ENCODE data around the gene TMEM131. TPM values are rescaled to one million over a fixed set of nuclear protein-coding genes. Genes with fewer than 3 reads are reported as not detected.

TMEM131 gene
- total RNA-seq, 3 donors from 2014 or later: 58.3 to 110 (median 67.7) TPM

DNA sequence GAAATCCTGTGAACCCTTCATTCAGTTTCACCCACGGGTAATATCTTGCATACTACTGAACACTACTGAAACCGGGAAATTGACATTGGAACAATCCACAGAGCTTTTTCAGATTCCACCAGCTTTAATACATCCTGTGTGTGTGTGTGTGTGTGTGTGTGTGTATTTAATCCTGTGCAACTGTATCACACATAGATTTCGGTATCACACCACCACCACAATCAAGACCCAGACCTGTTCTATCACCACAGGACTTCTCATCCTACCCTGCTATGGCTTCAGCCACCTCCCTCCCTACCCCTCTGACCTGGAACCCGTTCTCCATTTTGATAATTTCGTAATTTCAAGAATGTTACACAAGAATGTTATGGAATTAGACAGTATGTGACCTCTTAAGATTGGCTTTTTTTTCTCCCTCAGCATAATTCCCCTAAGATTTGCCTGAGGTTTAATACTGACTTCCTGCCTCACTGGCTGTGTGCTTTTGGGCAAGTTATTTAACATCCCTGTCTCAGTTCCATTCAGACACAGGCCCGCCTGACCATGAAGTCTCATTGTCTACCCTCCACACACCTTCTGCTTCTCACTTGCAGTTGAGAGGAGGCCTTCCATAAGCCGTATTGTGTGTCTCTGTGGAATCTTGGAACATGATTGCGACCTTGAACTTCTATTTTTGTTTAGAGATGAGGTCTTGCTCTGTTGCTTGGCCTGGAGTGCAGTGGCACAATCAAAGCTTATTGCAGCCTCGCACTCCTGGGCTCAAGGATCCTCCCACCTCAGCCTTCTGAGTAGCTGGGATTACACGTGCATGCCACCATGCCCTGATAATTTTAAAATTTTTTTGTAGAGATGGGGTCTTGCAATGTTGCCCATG, 14.4 kb upstream of the TMEM131 start:
- TF ChIP-seq, protein P1, sequence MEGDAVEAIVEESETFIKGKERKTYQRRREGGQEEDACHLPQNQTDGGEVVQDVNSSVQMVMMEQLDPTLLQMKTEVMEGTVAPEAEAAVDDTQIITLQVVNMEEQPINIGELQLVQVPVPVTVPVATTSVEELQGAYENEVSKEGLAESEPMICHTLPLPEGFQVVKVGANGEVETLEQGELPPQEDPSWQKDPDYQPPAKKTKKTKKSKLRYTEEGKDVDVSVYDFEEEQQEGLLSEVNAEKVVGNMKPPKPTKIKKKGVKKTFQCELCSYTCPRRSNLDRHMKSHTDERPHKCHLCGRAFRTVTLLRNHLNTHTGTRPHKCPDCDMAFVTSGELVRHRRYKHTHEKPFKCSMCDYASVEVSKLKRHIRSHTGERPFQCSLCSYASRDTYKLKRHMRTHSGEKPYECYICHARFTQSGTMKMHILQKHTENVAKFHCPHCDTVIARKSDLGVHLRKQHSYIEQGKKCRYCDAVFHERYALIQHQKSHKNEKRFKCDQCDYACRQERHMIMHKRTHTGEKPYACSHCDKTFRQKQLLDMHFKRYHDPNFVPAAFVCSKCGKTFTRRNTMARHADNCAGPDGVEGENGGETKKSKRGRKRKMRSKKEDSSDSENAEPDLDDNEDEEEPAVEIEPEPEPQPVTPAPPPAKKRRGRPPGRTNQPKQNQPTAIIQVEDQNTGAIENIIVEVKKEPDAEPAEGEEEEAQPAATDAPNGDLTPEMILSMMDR (IDR thresholded peaks at IDR 0.05): no peak
- DNase-seq: no peak
- no peak overlapping the region for H3K4me3 ChIP-seq
- no peaks in the 10 kb centered on the region for H3K9me3 ChIP-seq
- H3K4me1 ChIP-seq (ENCODE audit: low read depth): no peaks in the 10 kb centered on the region
- ATAC-seq: no peak
- intact Hi-C loops (cut with DNase I, micrococcal nuclease): no loop called here
- no peaks in the 10 kb centered on the region for H3K36me3 ChIP-seq (ENCODE audit: low read depth)

GRCh38 chr2:98008415-98008814, 12.7 kb upstream of the TMEM131 start:
- Histone ChIP-seq H3K4me3 (no peak overlapping the region), H3K4me1 (ENCODE audit: low read depth) (no peaks in the 10 kb centered on the region), H3K9me3 (no peaks in the 10 kb centered on the region), H3K36me3 (ENCODE audit: low read depth) (no peaks in the 10 kb centered on the region)
- intact Hi-C loops (cut with DNase I, micrococcal nuclease): no loop called here
- TF ChIP-seq, protein P1 (IDR thresholded peaks at IDR 0.05): no peak
- DNase-seq (no peak), ATAC-seq (no peak)

- intact Hi-C loops (cut with DNase I, micrococcal nuclease): no loop called here
- DNase-seq (no peak), ATAC-seq (no peak)
- Histone ChIP-seq H3K36me3 (ENCODE audit: low read depth) (no peaks in the 10 kb centered on the region), H3K9me3 (no peaks in the 10 kb centered on the region), H3K4me1 (ENCODE audit: low read depth) (no peaks in the 10 kb centered on the region), H3K4me3 (no peak overlapping the region)
- TF ChIP-seq, protein P1 (IDR thresholded peaks at IDR 0.05): no peak
These were observed 10.6 kb upstream of the TMEM131 start for GRCh38 chr2:98006378-98006777.

- Histone ChIP-seq H3K9me3 (no peaks in the 10 kb centered on the region), H3K4me1 (ENCODE audit: low read depth) (no peaks in the 10 kb centered on the region), H3K4me3 (no peak overlapping the region), H3K36me3 (ENCODE audit: low read depth) (no peaks in the 10 kb centered on the region)
- intact Hi-C loops (cut with DNase I, micrococcal nuclease): no loop called here
- no peak for ATAC-seq
- no peak for DNase-seq
- TF ChIP-seq, protein P1 (IDR thresholded peaks at IDR 0.05): no peak
These were observed 8.9 kb upstream of the TMEM131 start for GRCh38 chr2:98004613-98005012.

DNA sequence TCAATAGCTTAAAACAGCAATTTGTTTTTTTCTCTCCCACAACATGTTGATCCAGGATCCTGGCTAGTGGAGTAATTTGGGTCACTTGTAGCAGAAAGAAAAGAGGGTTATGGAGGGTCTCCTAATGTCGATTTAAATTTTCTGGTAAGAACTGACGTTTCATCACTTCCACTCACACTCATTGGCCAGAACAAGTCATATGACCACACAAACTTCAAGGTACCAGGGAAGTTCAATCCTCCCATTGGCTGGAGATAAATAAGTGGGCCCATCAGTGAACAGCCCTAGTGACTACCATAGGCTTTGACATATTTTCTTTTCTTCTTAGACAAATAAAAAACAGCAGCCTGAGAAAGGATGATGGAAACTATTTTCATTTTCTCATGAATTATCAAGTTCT, 8.3 kb upstream of the TMEM131 start:
- H3K36me3 ChIP-seq (ENCODE audit: low read depth): no peaks in the 10 kb centered on the region
- no peak for DNase-seq
- no peak overlapping the region for H3K4me3 ChIP-seq
- no peaks in the 10 kb centered on the region for H3K4me1 ChIP-seq (ENCODE audit: low read depth)
- TF ChIP-seq, protein P1 (IDR thresholded peaks at IDR 0.05): no peak
- ATAC-seq: no peak
- no peaks in the 10 kb centered on the region for H3K9me3 ChIP-seq
- intact Hi-C loops (cut with DNase I, micrococcal nuclease): no loop called here
